Parathyroid adenoma (tissue), 2 donors: ENCODE data around the gene MAP1LC3C.

Source experiments
- H2AFZ ChIP-seq: fragments of 300-600 bp; sonication (generic); one replicate; pipeline ENCODE4 v1.7.0; 2017; ENCODE audit warnings: antibody characterized with exemption, mild to moderate bottlenecking
- H3K27ac ChIP-seq: fragments of 300-600 bp; sonication (generic); one replicate; pipeline ENCODE4 v1.7.0; 2017
- H3K27me3 ChIP-seq: fragments of 300-600 bp; sonication (generic); one replicate; pipeline ENCODE4 v1.7.0; 2017; ENCODE audit warnings: low read length; ENCODE audit not compliant: control insufficient read depth, insufficient read depth
- H3K36me3 ChIP-seq: fragments of 300-600 bp; sonication (generic); one replicate; pipeline ENCODE4 v1.7.0; 2017; ENCODE audit warnings: low read length; ENCODE audit not compliant: control insufficient read depth, insufficient read depth
- H3K4me1 ChIP-seq: fragments of 300-600 bp; sonication (generic); one replicate; pipeline ENCODE4 v1.7.0; 2017; ENCODE audit warnings: control low read depth
- H3K4me2 ChIP-seq: fragments of 300-600 bp; sonication (generic); one replicate; pipeline ENCODE4 v1.7.0; 2017; ENCODE audit warnings: low read length
- H3K4me3 ChIP-seq: fragments of 300-600 bp; sonication (generic); one replicate; pipeline ENCODE4 v1.7.0; 2017; ENCODE audit warnings: low read depth, low read length
- H3K79me2 ChIP-seq: fragments of 300-600 bp; sonication (generic); one replicate; pipeline ENCODE4 v1.7.0; 2017; ENCODE audit warnings: control low read depth
- H3K9ac ChIP-seq: fragments of 300-600 bp; sonication (generic); one replicate; pipeline ENCODE4 v1.7.0; 2017; ENCODE audit warnings: mild to moderate bottlenecking
- H3K9me3 ChIP-seq: fragments of 300-600 bp; sonication (generic); one replicate; pipeline ENCODE4 v1.7.0; 2017; ENCODE audit warnings: low read length; ENCODE audit not compliant: control insufficient read depth
- TF ChIP-seq, protein P1 (sequence below): fragments of 300-600 bp; sonication (generic); IDR thresholded peaks from one replicate; pipeline ENCODE4 v1.7.0; 2017; ENCODE audit warnings: antibody characterized with exemption, mild to moderate bottlenecking
- donor health status: primary hyperparathyroidism.

The MAP1LC3C gene

DNA sequence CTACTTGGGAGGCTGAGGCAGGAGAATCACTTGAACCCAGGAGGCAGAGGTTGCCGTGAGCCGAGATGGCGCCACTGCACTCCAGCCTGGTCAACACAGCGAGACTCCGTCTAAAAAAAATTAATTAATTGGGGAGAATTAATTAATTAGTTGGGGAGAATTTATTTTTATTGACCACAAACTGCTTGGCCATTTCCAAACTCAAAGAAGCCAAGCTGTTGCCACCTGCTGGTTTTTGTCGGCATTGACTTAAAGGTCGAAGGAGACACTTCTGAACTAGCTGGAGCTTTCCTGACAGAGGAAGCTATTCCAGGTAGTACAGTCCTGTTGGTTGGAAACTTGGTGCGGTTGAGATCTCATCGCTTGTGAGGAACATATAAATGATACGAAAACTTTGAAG, 13.1 kb downstream of the MAP1LC3C start:
- Histone ChIP-seq H3K4me1 (no peaks in the 10 kb centered on the region), H3K79me2 (no peaks in the 10 kb centered on the region), H3K27me3 (no peaks in the 10 kb centered on the region), H3K4me2 (no peak overlapping the region), H3K36me3 (no peaks in the 10 kb centered on the region), H3K9ac (no peak overlapping the region), H2AFZ (no peak overlapping the region), H3K4me3 (no peak overlapping the region), H3K27ac (no peak overlapping the region), H3K9me3 (no peaks in the 10 kb centered on the region)
- TF ChIP-seq, protein P1, sequence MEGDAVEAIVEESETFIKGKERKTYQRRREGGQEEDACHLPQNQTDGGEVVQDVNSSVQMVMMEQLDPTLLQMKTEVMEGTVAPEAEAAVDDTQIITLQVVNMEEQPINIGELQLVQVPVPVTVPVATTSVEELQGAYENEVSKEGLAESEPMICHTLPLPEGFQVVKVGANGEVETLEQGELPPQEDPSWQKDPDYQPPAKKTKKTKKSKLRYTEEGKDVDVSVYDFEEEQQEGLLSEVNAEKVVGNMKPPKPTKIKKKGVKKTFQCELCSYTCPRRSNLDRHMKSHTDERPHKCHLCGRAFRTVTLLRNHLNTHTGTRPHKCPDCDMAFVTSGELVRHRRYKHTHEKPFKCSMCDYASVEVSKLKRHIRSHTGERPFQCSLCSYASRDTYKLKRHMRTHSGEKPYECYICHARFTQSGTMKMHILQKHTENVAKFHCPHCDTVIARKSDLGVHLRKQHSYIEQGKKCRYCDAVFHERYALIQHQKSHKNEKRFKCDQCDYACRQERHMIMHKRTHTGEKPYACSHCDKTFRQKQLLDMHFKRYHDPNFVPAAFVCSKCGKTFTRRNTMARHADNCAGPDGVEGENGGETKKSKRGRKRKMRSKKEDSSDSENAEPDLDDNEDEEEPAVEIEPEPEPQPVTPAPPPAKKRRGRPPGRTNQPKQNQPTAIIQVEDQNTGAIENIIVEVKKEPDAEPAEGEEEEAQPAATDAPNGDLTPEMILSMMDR: no peak

DNA sequence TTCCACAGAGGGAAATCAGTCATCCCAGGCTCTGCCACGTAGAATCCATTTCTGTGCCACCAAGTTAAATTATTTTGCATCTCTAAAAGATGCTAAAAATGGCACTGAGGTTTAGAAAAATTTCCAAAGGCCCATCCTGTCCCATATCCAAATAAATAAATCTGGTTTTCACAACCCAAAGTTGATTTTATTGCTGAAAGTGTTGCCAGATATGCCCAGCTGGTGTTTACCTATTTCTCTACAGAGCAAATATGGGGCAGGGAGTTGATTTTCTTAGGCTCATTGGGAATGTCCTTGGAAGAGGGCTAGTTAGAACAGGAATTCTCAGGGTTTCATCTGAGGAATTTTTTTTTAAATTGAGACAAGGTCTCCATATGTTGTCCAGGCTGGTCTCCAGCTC, 19.0 kb downstream of the MAP1LC3C start:
- TF ChIP-seq, protein P1: no peak
- no peaks in the 10 kb centered on the region for H3K9me3 ChIP-seq
- no peak overlapping the region for H2AFZ ChIP-seq
- no peak overlapping the region for H3K4me3 ChIP-seq
- H3K27me3 ChIP-seq: no peaks in the 10 kb centered on the region
- no peaks in the 10 kb centered on the region for H3K36me3 ChIP-seq
- H3K27ac ChIP-seq: no peak overlapping the region
- no peaks in the 10 kb centered on the region for H3K4me1 ChIP-seq
- no peaks in the 10 kb centered on the region for H3K79me2 ChIP-seq
- H3K9ac ChIP-seq: no peak overlapping the region
- H3K4me2 ChIP-seq: no peak overlapping the region

DNA sequence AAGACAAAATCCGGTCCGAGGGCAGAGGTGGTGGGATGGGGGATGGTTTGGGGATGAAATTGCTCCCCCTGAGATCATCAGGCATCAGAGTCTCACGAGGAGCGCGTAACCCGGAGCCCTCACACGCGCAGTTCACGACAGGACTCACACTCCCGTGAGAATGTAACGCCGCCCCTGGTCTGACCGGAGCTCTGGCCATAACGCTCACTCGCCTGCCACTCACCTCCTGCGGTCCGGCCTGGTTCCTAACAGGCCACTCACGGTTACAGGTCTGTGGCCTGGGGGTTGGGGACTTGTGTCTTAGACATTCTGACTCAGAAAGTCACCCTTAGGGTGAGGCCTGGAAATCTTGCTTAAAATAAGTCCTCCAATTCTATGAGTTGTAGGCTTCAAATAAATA, 19.8 kb downstream of the MAP1LC3C start:
- Histone ChIP-seq H3K36me3 (no peaks in the 10 kb centered on the region), H3K79me2 (no peaks in the 10 kb centered on the region), H3K9me3 (no peaks in the 10 kb centered on the region), H3K4me1 (no peaks in the 10 kb centered on the region), H3K27me3 (no peaks in the 10 kb centered on the region), H3K4me3 (no peak overlapping the region), H2AFZ (no peak overlapping the region), H3K9ac (no peak overlapping the region), H3K4me2 (no peak overlapping the region), H3K27ac (no peak overlapping the region)
- TF ChIP-seq, protein P1: no peak

GRCh38 chr1:241976229-241976628, 22.7 kb downstream of the MAP1LC3C start:
- no peaks in the 10 kb centered on the region for H3K36me3 ChIP-seq
- H3K4me1 ChIP-seq: no peaks in the 10 kb centered on the region
- H3K9ac ChIP-seq: no peak overlapping the region
- TF ChIP-seq, protein P1: no peak
- H3K27ac ChIP-seq: no peak overlapping the region
- no peaks in the 10 kb centered on the region for H3K79me2 ChIP-seq
- no peak overlapping the region for H2AFZ ChIP-seq
- no peaks in the 10 kb centered on the region for H3K27me3 ChIP-seq
- no peak overlapping the region for H3K4me3 ChIP-seq
- no peak overlapping the region for H3K4me2 ChIP-seq
- no peaks in the 10 kb centered on the region for H3K9me3 ChIP-seq

GRCh38 chr1:241972703-241973369, 26.1 kb downstream of the MAP1LC3C start:
- TF ChIP-seq, protein P1: no peak
- Histone ChIP-seq H3K4me1 (no peaks in the 10 kb centered on the region), H3K27me3 (no peaks in the 10 kb centered on the region), H3K9me3 (no peaks in the 10 kb centered on the region), H2AFZ (no peak overlapping the region), H3K36me3 (no peaks in the 10 kb centered on the region), H3K4me2 (no peak overlapping the region), H3K9ac (no peak overlapping the region), H3K4me3 (no peak overlapping the region), H3K79me2 (no peaks in the 10 kb centered on the region), H3K27ac (no peak overlapping the region)
